LNCaP clone FGC (cell line): Measurements from ENCODE around the gene STH.

ENCODE experiments used
- DNase-seq: peaks from one replicate; pipeline ENCODE4 v3.0.0-alpha.2; 2011; ENCODE audit warnings: low read depth
- H3K4me3 ChIP-seq: 2 replicates; pipeline ENCODE4 v1.5.1; 2011; ENCODE audit warnings: mild to moderate bottlenecking, low read depth, low read length, control low read depth
- TF ChIP-seq, protein P1 (sequence below): IDR thresholded peaks from 2 replicates; pipeline ENCODE4 v1.5.1; 2012; ENCODE audit warnings: mild to moderate bottlenecking; ENCODE audit not compliant: control insufficient read depth, insufficient read depth; ENCODE audit errors: extremely low read depth

STH gene

DNA sequence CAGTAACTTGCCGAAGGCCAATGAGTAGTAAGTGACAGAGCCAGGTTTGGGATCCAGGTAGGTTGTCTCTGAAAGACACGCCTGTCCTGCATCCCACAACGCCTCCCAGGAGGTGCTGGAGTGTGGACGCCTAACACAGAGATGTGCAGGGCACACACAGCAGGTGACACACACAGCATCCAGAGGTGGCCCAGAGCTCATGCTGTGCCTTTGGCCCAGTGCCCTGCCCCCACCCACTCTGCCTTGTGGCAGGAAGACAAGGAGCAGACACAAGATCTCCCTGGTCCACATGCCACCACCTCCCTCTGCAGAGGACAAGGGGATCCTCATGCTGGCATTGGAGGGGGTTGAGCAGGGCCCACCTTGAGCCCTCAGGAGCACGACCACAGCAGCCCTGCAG, 14.7 kb upstream of the STH start:
- TF ChIP-seq, protein P1, sequence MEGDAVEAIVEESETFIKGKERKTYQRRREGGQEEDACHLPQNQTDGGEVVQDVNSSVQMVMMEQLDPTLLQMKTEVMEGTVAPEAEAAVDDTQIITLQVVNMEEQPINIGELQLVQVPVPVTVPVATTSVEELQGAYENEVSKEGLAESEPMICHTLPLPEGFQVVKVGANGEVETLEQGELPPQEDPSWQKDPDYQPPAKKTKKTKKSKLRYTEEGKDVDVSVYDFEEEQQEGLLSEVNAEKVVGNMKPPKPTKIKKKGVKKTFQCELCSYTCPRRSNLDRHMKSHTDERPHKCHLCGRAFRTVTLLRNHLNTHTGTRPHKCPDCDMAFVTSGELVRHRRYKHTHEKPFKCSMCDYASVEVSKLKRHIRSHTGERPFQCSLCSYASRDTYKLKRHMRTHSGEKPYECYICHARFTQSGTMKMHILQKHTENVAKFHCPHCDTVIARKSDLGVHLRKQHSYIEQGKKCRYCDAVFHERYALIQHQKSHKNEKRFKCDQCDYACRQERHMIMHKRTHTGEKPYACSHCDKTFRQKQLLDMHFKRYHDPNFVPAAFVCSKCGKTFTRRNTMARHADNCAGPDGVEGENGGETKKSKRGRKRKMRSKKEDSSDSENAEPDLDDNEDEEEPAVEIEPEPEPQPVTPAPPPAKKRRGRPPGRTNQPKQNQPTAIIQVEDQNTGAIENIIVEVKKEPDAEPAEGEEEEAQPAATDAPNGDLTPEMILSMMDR = no peak
- DNase-seq = no peak
- H3K4me3 ChIP-seq = no peak overlapping the region

DNA sequence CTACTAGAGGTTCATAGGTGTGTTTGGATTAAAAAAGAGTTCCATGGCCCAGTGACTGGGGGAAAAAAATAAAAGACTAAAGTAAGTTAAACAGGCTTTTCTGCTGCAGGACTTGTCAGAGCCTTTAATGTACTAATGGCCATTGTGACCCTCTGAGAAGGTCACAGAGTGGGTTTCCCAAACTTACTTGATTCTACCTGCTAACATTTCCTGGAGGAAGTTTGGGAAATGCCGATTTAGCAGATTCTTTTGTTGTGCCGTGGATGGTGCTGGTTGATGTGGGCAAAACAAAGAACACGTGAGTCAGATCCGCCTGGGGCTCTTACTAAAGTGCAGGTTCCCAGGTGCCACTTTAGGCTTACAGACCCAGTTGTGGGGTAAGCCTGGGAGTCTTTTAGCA, 13.6 kb upstream of the STH start:
- no peak overlapping the region for H3K4me3 ChIP-seq
- DNase-seq = no peak
- TF ChIP-seq, protein P1 = no peak

DNA sequence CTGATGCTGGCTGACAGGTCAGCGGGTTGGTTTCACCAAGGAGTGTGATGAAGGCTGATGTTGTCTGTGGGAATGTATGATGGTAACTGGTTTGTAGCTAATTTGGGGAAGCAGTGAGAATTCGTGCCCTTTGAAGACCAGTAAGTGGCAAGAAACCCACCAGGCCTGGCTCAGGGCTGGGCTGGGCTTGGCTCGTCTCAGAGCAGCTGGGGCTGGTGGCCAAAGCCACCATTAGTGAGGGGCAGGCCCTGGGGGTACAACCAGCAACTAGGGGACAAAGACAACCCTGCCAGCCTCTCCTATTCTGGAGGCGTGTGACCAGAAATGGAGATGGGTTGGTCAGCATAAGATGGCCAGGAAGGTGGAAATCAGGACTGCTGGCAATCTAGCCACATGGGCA, 13.0 kb upstream of the STH start:
- TF ChIP-seq, protein P1 = no peak
- no peak overlapping the region for H3K4me3 ChIP-seq
- DNase-seq = no peak

DNA sequence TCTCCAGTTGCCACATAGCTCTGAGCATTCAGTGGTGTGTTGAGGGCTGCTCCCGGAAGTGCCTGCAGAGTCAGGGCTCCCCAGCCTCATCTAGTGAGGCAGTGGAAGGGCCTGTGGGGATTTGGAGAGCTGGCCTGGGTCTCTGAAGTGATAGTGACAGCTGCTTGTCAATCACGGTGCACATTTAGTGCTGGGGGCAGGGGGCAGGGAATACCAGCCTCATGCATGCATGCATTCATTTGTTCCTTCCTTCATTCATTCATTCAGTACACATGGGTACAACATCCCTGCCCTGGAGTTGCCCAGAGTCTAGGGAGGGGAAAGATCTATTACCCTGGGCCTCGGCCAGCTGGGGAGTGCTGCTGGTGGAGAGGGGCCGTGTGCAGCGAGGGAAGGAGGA, 11.3 kb upstream of the STH start:
- H3K4me3 ChIP-seq = no peak overlapping the region
- TF ChIP-seq, protein P1 = no peak
- no peak for DNase-seq

DNA sequence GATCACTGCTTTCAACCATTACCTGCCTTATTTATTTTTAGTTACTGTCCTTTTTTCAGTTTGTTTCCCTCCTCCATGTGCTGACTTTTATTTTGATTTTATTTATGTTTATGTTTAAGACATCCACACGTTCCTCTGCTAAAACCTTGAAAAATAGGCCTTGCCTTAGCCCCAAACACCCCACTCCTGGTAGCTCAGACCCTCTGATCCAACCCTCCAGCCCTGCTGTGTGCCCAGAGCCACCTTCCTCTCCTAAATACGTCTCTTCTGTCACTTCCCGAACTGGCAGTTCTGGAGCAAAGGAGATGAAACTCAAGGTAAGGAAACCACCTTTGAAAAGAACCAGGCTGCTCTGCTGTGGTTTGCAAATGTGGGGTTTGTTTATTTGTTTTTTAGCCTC, 9.3 kb upstream of the STH start:
- no peak overlapping the region for H3K4me3 ChIP-seq
- no peak for DNase-seq
- TF ChIP-seq, protein P1 = no peak

DNA sequence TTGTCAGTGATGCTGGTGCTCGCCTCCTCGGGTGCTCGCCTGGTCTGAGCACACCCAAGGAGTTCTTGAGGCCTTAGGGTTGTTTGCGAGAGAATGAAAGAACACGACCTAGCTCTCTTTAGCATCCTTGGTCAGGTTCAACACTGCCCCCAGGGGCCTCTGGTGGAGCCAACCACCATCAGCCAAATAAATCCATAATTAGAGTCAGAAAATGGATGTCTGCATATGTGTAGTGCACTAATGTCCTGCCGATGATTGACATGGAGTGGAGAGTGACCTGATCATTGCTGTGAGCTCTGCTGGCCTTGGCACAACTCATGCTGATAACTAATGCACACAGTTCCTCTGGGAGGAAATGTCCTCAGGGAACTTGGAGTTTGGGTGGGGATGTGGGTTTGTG, 8.2 kb upstream of the STH start:
- TF ChIP-seq, protein P1 = no peak
- DNase-seq = no peak
- no peak overlapping the region for H3K4me3 ChIP-seq

DNA sequence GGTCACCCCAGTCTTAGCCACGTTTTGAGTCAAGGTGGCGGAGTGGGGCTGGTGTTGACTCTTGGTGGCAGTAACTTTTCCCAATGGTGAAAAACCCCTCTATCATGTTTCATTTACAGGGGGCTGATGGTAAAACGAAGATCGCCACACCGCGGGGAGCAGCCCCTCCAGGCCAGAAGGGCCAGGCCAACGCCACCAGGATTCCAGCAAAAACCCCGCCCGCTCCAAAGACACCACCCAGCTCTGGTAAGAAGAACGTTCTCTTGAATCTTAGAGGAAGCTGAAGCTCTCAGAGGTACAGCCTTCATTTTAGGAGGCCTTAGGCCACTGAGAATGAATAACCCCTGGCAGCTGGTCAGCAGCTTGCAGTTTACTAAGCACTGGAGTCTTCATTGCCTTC, 7.7 kb upstream of the STH start:
- TF ChIP-seq, protein P1 = no peak
- DNase-seq = no peak
- no peak overlapping the region for H3K4me3 ChIP-seq
